ENCODE results near the gene PCDHB4. TPM values are rescaled to one million over a fixed set of nuclear protein-coding genes. Genes with fewer than 3 reads are reported as not detected.
A peak's percentile ranks its signal among the peaks of the same experiment; 100 is the strongest.
"Not testable (repeated sequence)": the region's sequence is repeated elsewhere in the genome, so short reads cannot be mapped to it uniquely, and the experiment has no call there.

PCDHB4 gene
- polyA plus RNA-seq (2013, experiment 1 of 2): 0.25 TPM
- polyA plus RNA-seq (2013, experiment 2 of 2): 0.57 TPM

DNA sequence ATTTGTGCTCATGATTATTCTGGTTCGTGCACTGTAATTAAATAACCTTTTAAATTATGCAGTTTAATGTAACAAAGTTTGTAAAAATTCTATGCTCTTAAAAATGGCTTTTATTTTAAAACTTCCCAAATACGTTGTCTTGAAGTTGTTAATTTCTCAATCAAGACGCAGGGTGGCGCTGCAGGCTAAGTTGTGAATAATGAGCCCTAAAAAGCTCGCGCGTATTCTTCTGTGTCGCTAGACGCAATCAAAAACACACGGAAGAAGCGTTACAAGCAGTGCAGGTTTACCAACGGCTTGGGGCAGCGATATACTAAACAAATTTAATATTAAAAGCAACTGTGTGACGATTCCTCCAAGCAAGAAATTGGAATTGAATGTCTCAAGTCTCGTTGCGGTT is at the start of gene PCDHB4:
PCDHB4 (plus strand) TSS at position 256 of the 400 bp plus-strand sequence. CDS start 181 bp downstream, outside the sequence.
- Histone ChIP-seq H3K4me3 (ENCODE audit: low read length) (peak within 1 kb of the TSS; percentile 24; the same call in 1 of the 2 replicates), H3K9ac (ENCODE audit: low read depth, low read length) (no peak within 1 kb of the TSS)
- 87% methylated on average over 15 of the region's 16 CpGs for WGBS

DNA sequence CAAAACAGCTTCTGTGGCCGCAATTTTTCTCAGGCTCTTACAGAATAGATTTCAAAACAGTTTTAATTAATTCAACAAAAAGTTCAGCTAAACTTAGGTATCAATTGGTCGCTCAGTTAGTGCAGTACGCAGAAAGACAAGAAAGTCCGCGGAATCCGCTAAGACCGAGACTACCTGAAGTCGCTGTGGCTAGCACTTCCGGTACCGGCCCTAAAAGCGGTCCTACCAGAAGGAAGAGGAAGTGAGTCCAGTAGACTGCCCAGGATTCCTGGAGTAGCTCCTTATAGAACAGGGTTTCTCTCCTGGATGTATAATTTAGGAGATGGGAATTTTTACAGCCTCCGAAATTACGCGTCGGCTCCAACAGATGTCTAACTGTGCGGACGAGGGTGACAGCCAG is 43.8 kb upstream of the PCDHB4 start:
- Histone ChIP-seq H3K27me3 (ENCODE audit: insufficient read depth, low read length) (no peaks in the 10 kb centered on the region), H3K36me3 (ENCODE audit: insufficient read depth, low read length) (no peaks in the 10 kb centered on the region), H3K27ac (ENCODE audit: low read depth, low read length) (no peak overlapping the region), H3K4me3 (ENCODE audit: low read length) (no peak overlapping the region), H3K4me1 (ENCODE audit: insufficient read depth, low read length) (no peaks in the 10 kb centered on the region), H3K9ac (ENCODE audit: low read depth, low read length) (no peak overlapping the region), H3K9me3 (ENCODE audit: insufficient read depth, low read depth, low read length) (no peaks in the 10 kb centered on the region)
- WGBS: 96% methylated on average over 17 of the region's 17 CpGs

More for the DNA sequence above, at the start of gene PCDHB4:
- H3K4me1 ChIP-seq (ENCODE audit: insufficient read depth, low read length): no peaks in the 10 kb centered on the region
- H3K9me3 ChIP-seq (ENCODE audit: insufficient read depth, low read depth, low read length): peaks cover 5% of the 10 kb centered on the region; the same call in 1 of the 2 replicates
- no peak within 1 kb of the TSS for H3K27ac ChIP-seq (ENCODE audit: low read depth, low read length)
- H3K36me3 ChIP-seq (ENCODE audit: insufficient read depth, low read length): no peaks in the 10 kb centered on the region
- H3K27me3 ChIP-seq (ENCODE audit: insufficient read depth, low read length): no peaks in the 10 kb centered on the region

DNA sequence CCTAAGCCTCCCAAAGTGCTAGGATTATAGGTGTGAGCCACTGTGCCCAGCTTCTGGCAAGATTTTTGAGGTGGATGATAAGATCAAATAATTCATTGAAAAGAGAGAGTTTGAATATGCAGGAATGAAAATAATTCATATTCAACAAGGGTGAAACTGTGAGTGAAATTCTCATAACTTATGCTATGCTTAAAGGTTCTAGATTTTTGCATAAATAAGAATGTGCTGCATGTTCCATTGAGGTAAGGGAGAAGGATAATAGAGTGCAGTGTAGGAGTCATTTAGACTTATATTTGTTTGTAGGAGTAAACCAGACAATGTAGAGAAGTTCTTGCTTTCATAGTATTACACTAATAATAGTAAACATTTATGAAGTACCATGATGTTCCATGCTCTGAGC is 39.4 kb upstream of the PCDHB4 start:
- H3K36me3 ChIP-seq (ENCODE audit: insufficient read depth, low read length): no peaks in the 10 kb centered on the region
- no peak overlapping the region for H3K27ac ChIP-seq (ENCODE audit: low read depth, low read length)
- H3K4me1 ChIP-seq (ENCODE audit: insufficient read depth, low read length): no peaks in the 10 kb centered on the region
- no peaks in the 10 kb centered on the region for H3K9me3 ChIP-seq (ENCODE audit: insufficient read depth, low read depth, low read length)
- no peak overlapping the region for H3K9ac ChIP-seq (ENCODE audit: low read depth, low read length)
- H3K4me3 ChIP-seq (ENCODE audit: low read length): no peak overlapping the region
- H3K27me3 ChIP-seq (ENCODE audit: insufficient read depth, low read length): no peaks in the 10 kb centered on the region

DNA sequence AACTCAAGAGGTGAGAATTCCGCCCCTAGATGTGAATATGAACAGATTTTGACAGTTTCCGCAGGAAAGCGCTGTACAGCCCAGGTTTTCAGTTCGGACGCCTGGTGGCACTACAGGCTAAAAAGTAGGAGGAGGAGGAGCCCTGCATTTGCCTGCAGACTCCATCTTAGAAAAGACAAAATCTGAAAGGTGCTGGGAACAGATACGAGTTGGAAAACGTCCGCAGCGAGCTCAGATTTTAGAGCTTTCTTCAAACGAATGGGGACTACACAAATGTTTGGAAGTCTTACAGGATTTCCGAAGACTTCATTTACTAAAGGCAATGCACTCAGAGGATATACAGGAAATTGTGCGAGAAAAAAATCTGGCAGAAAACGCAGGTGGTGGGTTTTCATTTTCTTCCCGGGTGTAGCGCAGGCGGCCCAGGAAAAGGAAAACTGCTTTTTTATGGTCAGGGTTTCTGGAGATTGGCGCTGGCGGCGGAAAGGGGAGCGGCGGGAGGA is 37.1 kb upstream of the PCDHB4 start:
- 88% methylated on average over 21 of the region's 21 CpGs for WGBS
- no peaks in the 10 kb centered on the region for H3K36me3 ChIP-seq (ENCODE audit: insufficient read depth, low read length)
- H3K9me3 ChIP-seq (ENCODE audit: insufficient read depth, low read depth, low read length): no peaks in the 10 kb centered on the region
- no peaks in the 10 kb centered on the region for H3K4me1 ChIP-seq (ENCODE audit: insufficient read depth, low read length)
- H3K9ac ChIP-seq (ENCODE audit: low read depth, low read length): peak overlapping the region; percentile 60
- H3K27ac ChIP-seq (ENCODE audit: low read depth, low read length): peak overlapping the region; percentile 59; the same call in 1 of the 2 replicates
- H3K4me3 ChIP-seq (ENCODE audit: low read length): peak overlapping the region; percentile 50
- H3K27me3 ChIP-seq (ENCODE audit: insufficient read depth, low read length): no peaks in the 10 kb centered on the region

DNA sequence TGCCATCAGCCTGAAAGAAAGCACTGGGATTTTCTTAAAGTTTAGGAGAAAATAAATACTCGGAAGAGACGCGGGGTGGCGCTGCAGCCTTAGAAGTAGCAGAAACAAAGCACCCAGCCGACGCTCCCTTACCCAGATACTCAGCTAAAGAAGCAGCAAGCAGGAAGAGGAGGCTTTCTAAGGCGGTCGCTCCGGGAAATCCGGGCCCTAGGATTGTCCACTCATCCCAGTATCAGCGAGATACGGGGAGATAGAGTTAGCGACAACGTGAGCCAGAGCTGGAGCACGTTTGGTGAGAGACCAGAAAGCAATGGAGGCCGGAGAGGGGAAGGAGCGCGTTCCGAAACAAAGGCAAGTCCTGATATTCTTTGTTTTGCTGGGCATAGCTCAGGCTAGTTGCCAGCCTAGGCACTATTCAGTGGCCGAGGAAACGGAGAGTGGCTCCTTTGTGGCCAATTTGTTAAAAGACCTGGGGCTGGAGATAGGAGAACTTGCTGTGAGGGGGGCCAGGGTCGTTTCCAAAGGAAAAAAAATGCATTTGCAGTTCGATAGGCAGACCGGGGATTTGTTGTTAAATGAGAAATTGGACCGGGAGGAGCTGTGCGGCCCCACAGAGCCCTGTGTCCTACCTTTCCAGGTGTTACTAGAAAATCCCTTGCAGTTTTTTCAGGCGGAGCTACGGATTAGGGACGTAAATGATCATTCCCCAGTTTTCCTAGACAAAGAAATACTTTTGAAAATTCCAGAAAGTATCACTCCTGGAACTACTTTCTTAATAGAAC is 26.9 kb upstream of the PCDHB4 start, which contains the start of gene PCDHB2:
PCDHB2 (plus strand) TSS at position 135 of the 782 bp plus-strand sequence; CDS start at position 311, 176 bp downstream.
- Histone ChIP-seq H3K27me3 (ENCODE audit: insufficient read depth, low read length) (no peaks in the 10 kb centered on the region), H3K27ac (ENCODE audit: low read depth, low read length) (peak within 1 kb of the TSS; percentile 72), H3K9ac (ENCODE audit: low read depth, low read length) (peak within 1 kb of the TSS; percentile 95), H3K36me3 (ENCODE audit: insufficient read depth, low read length) (peaks cover 14% of the 10 kb centered on the region; the same call in 1 of the 2 replicates), H3K9me3 (ENCODE audit: insufficient read depth, low read depth, low read length) (peaks cover 14% of the 10 kb centered on the region; the same call in 1 of the 2 replicates), H3K4me1 (ENCODE audit: insufficient read depth, low read length) (no peaks in the 10 kb centered on the region), H3K4me3 (ENCODE audit: low read length) (peak within 1 kb of the TSS; percentile 83)
- WGBS: 6% methylated on average over 29 of the region's 29 CpGs

DNA sequence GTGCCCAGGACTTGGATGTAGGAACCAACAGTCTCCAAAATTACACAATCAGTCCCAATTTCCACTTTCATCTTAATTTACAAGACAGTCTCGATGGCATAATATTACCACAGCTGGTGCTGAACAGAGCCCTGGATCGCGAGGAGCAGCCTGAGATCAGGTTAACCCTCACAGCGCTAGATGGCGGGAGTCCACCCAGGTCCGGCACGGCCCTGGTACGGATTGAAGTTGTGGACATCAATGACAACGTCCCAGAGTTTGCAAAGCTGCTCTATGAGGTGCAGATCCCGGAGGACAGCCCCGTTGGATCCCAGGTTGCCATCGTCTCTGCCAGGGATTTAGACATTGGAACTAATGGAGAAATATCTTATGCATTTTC is 26.4 kb upstream of the PCDHB4 start:
- Histone ChIP-seq H3K4me1 (ENCODE audit: insufficient read depth, low read length) (no peaks in the 10 kb centered on the region), H3K27me3 (ENCODE audit: insufficient read depth, low read length) (no peaks in the 10 kb centered on the region), H3K4me3 (ENCODE audit: low read length) (peak overlapping the region; percentile 83), H3K27ac (ENCODE audit: low read depth, low read length) (peak overlapping the region; percentile 72; the same call in 1 of the 2 replicates), H3K9me3 (ENCODE audit: insufficient read depth, low read depth, low read length) (peaks cover 14% of the 10 kb centered on the region; the same call in 1 of the 2 replicates), H3K9ac (ENCODE audit: low read depth, low read length) (peak overlapping the region; percentile 95), H3K36me3 (ENCODE audit: insufficient read depth, low read length) (peaks cover 14% of the 10 kb centered on the region; the same call in 1 of the 2 replicates)
- WGBS: 81% methylated on average over 12 of the region's 12 CpGs

DNA sequence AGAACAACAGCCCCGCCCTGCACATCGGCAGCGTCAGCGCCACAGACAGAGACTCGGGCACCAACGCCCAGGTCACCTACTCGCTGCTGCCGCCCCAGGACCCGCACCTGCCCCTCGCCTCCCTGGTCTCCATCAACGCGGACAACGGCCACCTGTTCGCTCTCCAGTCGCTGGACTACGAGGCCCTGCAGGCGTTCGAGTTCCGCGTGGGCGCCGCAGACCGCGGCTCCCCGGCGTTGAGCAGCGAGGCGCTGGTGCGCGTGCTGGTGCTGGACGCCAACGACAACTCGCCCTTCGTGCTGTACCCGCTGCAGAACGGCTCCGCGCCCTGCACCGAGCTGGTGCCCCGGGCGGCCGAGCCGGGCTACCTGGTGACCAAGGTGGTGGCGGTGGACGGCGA is 25.4 kb upstream of the PCDHB4 start:
- H3K27ac ChIP-seq (ENCODE audit: low read depth, low read length); H3K4me3 ChIP-seq (ENCODE audit: low read length); H3K4me1 ChIP-seq (ENCODE audit: insufficient read depth, low read length); H3K9ac ChIP-seq (ENCODE audit: low read depth, low read length); H3K27me3 ChIP-seq (ENCODE audit: insufficient read depth, low read length): not testable (repeated sequence)
- Histone ChIP-seq H3K9me3 (ENCODE audit: insufficient read depth, low read depth, low read length) (peaks cover 17% of the 10 kb centered on the region; the same call in 1 of the 2 replicates), H3K36me3 (ENCODE audit: insufficient read depth, low read length) (peaks cover 23% of the 10 kb centered on the region; the same call in 1 of the 2 replicates)
- WGBS: 96% methylated on average over 20 of the region's 46 CpGs

DNA sequence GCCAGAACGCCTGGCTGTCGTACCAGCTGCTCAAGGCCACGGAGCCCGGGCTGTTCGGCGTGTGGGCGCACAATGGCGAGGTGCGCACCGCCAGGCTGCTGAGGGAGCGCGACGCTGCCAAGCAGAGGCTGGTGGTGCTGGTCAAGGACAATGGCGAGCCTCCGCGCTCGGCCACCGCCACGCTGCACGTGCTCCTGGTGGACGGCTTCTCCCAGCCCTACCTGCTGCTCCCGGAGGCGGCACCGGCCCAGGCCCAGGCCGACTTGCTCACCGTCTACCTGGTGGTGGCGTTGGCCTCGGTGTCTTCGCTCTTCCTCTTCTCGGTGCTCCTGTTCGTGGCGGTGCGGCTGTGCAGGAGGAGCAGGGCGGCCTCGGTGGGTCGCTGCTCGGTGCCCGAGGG is 25.0 kb upstream of the PCDHB4 start:
- H3K9ac ChIP-seq (ENCODE audit: low read depth, low read length); H3K27ac ChIP-seq (ENCODE audit: low read depth, low read length); H3K27me3 ChIP-seq (ENCODE audit: insufficient read depth, low read length); H3K4me1 ChIP-seq (ENCODE audit: insufficient read depth, low read length); H3K4me3 ChIP-seq (ENCODE audit: low read length): not testable (repeated sequence)
- Histone ChIP-seq H3K9me3 (ENCODE audit: insufficient read depth, low read depth, low read length) (peaks cover 21% of the 10 kb centered on the region; the same call in 1 of the 2 replicates), H3K36me3 (ENCODE audit: insufficient read depth, low read length) (peaks cover 27% of the 10 kb centered on the region; the same call in 1 of the 2 replicates)
- 98% methylated on average over 24 of the region's 38 CpGs for WGBS

DNA sequence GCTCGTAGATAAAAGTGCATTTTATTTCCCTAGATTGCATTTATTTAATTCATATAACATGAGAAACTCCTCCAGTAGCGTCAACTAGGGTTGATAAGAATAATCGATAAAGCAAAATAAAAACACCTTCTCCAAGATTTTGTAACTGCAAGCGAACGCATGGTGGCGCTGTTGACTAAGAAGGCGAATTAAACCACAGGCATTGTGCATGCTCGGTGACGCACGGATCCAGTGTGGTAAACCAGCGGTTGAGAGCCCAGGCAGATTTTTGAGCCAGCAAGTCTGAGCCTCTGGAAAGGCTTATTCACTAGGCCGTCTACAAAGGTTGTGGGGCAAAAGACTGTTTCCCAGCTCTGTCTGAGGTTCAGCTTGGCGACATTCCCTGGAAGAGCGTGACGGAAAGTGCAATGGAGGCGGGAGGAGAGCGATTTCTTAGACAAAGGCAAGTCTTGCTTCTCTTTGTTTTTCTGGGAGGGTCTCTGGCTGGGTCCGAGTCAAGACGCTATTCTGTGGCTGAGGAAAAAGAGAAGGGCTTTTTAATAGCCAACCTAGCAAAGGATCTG is 21.3 kb upstream of the PCDHB4 start, which contains the start of gene PCDHB3:
PCDHB3 (plus strand) TSS at position 231 of the 563 bp plus-strand sequence; CDS start at position 408, 177 bp downstream.
- Histone ChIP-seq H3K27me3 (ENCODE audit: insufficient read depth, low read length) (no peaks in the 10 kb centered on the region), H3K9me3 (ENCODE audit: insufficient read depth, low read depth, low read length) (peaks cover 20% of the 10 kb centered on the region; the same call in 1 of the 2 replicates), H3K9ac (ENCODE audit: low read depth, low read length) (peak within 1 kb of the TSS; percentile 56; the same call in 1 of the 2 replicates), H3K4me3 (ENCODE audit: low read length) (peak within 1 kb of the TSS; percentile 39), H3K4me1 (ENCODE audit: insufficient read depth, low read length) (no peaks in the 10 kb centered on the region; the same call in 1 of the 2 replicates), H3K36me3 (ENCODE audit: insufficient read depth, low read length) (peaks cover 29% of the 10 kb centered on the region; the same call in 1 of the 2 replicates), H3K27ac (ENCODE audit: low read depth, low read length) (no peak within 1 kb of the TSS)
- 89% methylated on average over 19 of the region's 19 CpGs for WGBS

DNA sequence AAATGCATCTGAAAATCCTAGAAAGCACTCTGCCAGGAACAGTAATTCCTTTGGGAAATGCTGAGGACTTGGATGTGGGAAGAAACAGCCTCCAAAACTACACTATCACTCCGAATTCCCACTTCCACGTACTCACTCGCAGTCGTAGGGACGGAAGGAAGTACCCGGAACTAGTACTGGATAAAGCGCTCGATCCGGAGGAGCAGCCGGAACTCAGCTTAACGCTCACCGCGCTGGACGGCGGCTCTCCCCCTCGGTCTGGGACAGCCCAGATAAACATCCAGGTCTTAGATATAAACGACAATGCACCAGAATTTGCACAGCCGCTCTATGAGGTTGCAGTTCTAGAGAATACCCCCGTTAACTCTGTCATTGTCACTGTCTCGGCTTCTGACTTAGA is 20.6 kb upstream of the PCDHB4 start:
- H3K4me1 ChIP-seq (ENCODE audit: insufficient read depth, low read length): no peaks in the 10 kb centered on the region; the same call in 1 of the 2 replicates
- H3K27ac ChIP-seq (ENCODE audit: low read depth, low read length): no peak overlapping the region
- no peaks in the 10 kb centered on the region for H3K27me3 ChIP-seq (ENCODE audit: insufficient read depth, low read length)
- 91% methylated on average over 20 of the region's 20 CpGs for WGBS
- peaks cover 14% of the 10 kb centered on the region; the same call in 1 of the 2 replicates for H3K9me3 ChIP-seq (ENCODE audit: insufficient read depth, low read depth, low read length)
- H3K4me3 ChIP-seq (ENCODE audit: low read length): peak overlapping the region; percentile 39; the same call in 1 of the 2 replicates
- no peak overlapping the region for H3K9ac ChIP-seq (ENCODE audit: low read depth, low read length)
- H3K36me3 ChIP-seq (ENCODE audit: insufficient read depth, low read length): peaks cover 25% of the 10 kb centered on the region; the same call in 1 of the 2 replicates

All from HUES64 (cell line).